ENCODE measurements around the gene SHLD3.
A peak's percentile ranks its signal among the peaks of the same experiment; 100 is the strongest.
"Not testable (repeated sequence)": the region's sequence is repeated elsewhere in the genome, so short reads cannot be mapped to it uniquely, and the experiment has no call there.

The SHLD3 gene

GRCh38 chr5:65624571-65625555 lies at the start of gene SHLD3, which contains the start of gene TRAPPC13:
TSS of gene SHLD3 (plus strand) at chr5:65625027. CDS start at chr5:65629588, 4,561 bp downstream.
TSS of gene TRAPPC13 (plus strand) at chr5:65625027. CDS start at chr5:65625061, 34 bp downstream.
- DNase-seq, result peak; percentile 78

GRCh38 chr5:65577141-65577540 lies 47.7 kb upstream of the SHLD3 start:
- no peak for DNase-seq

GRCh38 chr5:65588694-65589093 lies 36.1 kb upstream of the SHLD3 start:
- no peak for DNase-seq

- DNase-seq, result not testable (repeated sequence)
Observed at GRCh38 chr5:65601761-65602160, 23.1 kb upstream of the SHLD3 start.

- DNase-seq, result peak; percentile 11
Observed at GRCh38 chr5:65611524-65611923, 13.3 kb upstream of the SHLD3 start.

GRCh38 chr5:65612298-65612907 lies 12.4 kb upstream of the SHLD3 start:
- no peak for DNase-seq

- no peak for DNase-seq
Observed at GRCh38 chr5:65620021-65620420, 4.8 kb upstream of the SHLD3 start.

GRCh38 chr5:65621961-65622360 lies 2.9 kb upstream of the SHLD3 start:
- DNase-seq, result not testable (repeated sequence)

GRCh38 chr5:65623482-65623881 lies 1.3 kb upstream of the SHLD3 start:
- DNase-seq, result no peak

- DNase-seq, result peak; percentile 78
Observed at GRCh38 chr5:65624025-65624570, 729 bp upstream of the SHLD3 start, which contains the start of gene TRIM23. TSS of gene TRIM23 (minus strand) at chr5:65624333. CDS start at chr5:65624274, 59 bp downstream.

GRCh38 chr5:65625743-65626142 lies 916 bp downstream of the SHLD3 start:
- peak; percentile 7 for DNase-seq

GRCh38 chr5:65630981-65631380 lies 6.2 kb downstream of the SHLD3 start:
- no peak for DNase-seq

- DNase-seq, result no peak
Observed at GRCh38 chr5:65640240-65640639, 15.4 kb downstream of the SHLD3 start.

GRCh38 chr5:65646938-65647337 lies 22.1 kb downstream of the SHLD3 start:
- no peak for DNase-seq

- DNase-seq, result no peak
Observed at GRCh38 chr5:65647941-65648340, 23.1 kb downstream of the SHLD3 start.

- no peak for DNase-seq
Observed at GRCh38 chr5:65651144-65651543, 26.3 kb downstream of the SHLD3 start.

GRCh38 chr5:65654713-65655112 lies 29.9 kb downstream of the SHLD3 start:
- no peak for DNase-seq

GRCh38 chr5:65663804-65664521 lies 39.1 kb downstream of the SHLD3 start:
- no peak for DNase-seq

GRCh38 chr5:65668696-65669095 lies 43.9 kb downstream of the SHLD3 start:
- DNase-seq, result no peak

GRCh38 chr5:65672796-65673195 lies 48.0 kb downstream of the SHLD3 start:
- no peak for DNase-seq

GRCh38 chr5:65674749-65675148 lies 49.9 kb downstream of the SHLD3 start:
- DNase-seq, result no peak

- DNase-seq, result not testable (repeated sequence)
Observed at GRCh38 chr5:65676056-65676455, 51.2 kb downstream of the SHLD3 start.
